HG03066 (cell line): ENCODE measurements around the gene CHERP.
"Not testable (repeated sequence)": the region's sequence is repeated elsewhere in the genome, so short reads cannot be mapped to it uniquely, and the experiment has no call there.

Experiments
- ATAC-seq: cut with Tn5 transposase; IDR thresholded peaks from one replicate; pipeline ENCODE4 v1.9.1; 2021; ENCODE audit warnings: low read depth; ENCODE audit not compliant: unreplicated experiment

The CHERP gene

GRCh38 chr19:16543734-16544133, 1.5 kb upstream of the CHERP start:
- ATAC-seq: not testable (repeated sequence)

- no peak for ATAC-seq
Measured at GRCh38 chr19:16542910-16543472, 754 bp upstream of the CHERP start.

GRCh38 chr19:16541526-16542044, 652 bp downstream of the CHERP start:
- no peak for ATAC-seq

- no peak for ATAC-seq
Measured at GRCh38 chr19:16540948-16541347, 1.3 kb downstream of the CHERP start.

GRCh38 chr19:16537111-16537510, 5.1 kb downstream of the CHERP start:
- no peak for ATAC-seq

- ATAC-seq: no peak
Measured at GRCh38 chr19:16536130-16536529, 6.1 kb downstream of the CHERP start.

- ATAC-seq: no peak
Measured at GRCh38 chr19:16535381-16535780, 6.9 kb downstream of the CHERP start.

- ATAC-seq: no peak
Measured at GRCh38 chr19:16532440-16533234, 9.6 kb downstream of the CHERP start.

GRCh38 chr19:16531380-16531669, 10.9 kb downstream of the CHERP start:
- ATAC-seq: no peak

GRCh38 chr19:16530540-16531379, 11.5 kb downstream of the CHERP start:
- no peak for ATAC-seq

GRCh38 chr19:16529466-16530144, 12.6 kb downstream of the CHERP start:
- ATAC-seq: no peak

- no peak for ATAC-seq
Measured at GRCh38 chr19:16527971-16528521, 14.2 kb downstream of the CHERP start.

GRCh38 chr19:16527334-16527935, 14.8 kb downstream of the CHERP start:
- no peak for ATAC-seq

- no peak for ATAC-seq
Measured at GRCh38 chr19:16525751-16526481, 16.3 kb downstream of the CHERP start.

- ATAC-seq: no peak
Measured at GRCh38 chr19:16524991-16525734, 17.1 kb downstream of the CHERP start.

GRCh38 chr19:16522559-16523377, 19.5 kb downstream of the CHERP start:
- no peak for ATAC-seq

GRCh38 chr19:16521715-16522289, 20.4 kb downstream of the CHERP start:
- no peak for ATAC-seq
